ENCODE measurements around the gene SLC49A3.

The SLC49A3 gene

GRCh38 chr4:632926-633325 is 56.0 kb downstream of the SLC49A3 start:
- H3K9me3 ChIP-seq: no peaks in the 10 kb centered on the region
- no peak overlapping the region for H3K4me3 ChIP-seq
- in situ Hi-C loops (cut with MboI; ENCODE audit: low sequenced_read_pairs): no loop called here
- no peaks in the 10 kb centered on the region for H3K36me3 ChIP-seq (replicated peaks)
- no peaks in the 10 kb centered on the region for H3K4me1 ChIP-seq
- no peaks in the 10 kb centered on the region for H3K27me3 ChIP-seq (ENCODE audit: low read depth)
- DNase-seq (ENCODE audit: low spot score in 2 of 2): no peak

- no peak overlapping the region for H3K4me3 ChIP-seq
- H3K9me3 ChIP-seq: no peaks in the 10 kb centered on the region
- in situ Hi-C loops (cut with MboI; ENCODE audit: low sequenced_read_pairs): no loop called here
Observed at GRCh38 chr4:632196-632790, 56.7 kb downstream of the SLC49A3 start.

More at GRCh38 chr4:632196-632790, 56.7 kb downstream of the SLC49A3 start:
- no peaks in the 10 kb centered on the region for H3K36me3 ChIP-seq (replicated peaks)
- H3K27me3 ChIP-seq (ENCODE audit: low read depth): no peaks in the 10 kb centered on the region
- H3K4me1 ChIP-seq: no peaks in the 10 kb centered on the region
- DNase-seq (ENCODE audit: low spot score in 2 of 2): no peak
